GM12874 (cell line): ENCODE results near the gene SERPINB4.

Source experiments
- CTCF ChIP-seq: IDR thresholded peaks from 2 replicates; pipeline ENCODE4 v1.5.1; 2011; ENCODE audit warnings: low read depth, mild to moderate bottlenecking, control low read depth, low read length, moderate library complexity; ENCODE audit not compliant: insufficient read depth

SERPINB4 gene

DNA sequence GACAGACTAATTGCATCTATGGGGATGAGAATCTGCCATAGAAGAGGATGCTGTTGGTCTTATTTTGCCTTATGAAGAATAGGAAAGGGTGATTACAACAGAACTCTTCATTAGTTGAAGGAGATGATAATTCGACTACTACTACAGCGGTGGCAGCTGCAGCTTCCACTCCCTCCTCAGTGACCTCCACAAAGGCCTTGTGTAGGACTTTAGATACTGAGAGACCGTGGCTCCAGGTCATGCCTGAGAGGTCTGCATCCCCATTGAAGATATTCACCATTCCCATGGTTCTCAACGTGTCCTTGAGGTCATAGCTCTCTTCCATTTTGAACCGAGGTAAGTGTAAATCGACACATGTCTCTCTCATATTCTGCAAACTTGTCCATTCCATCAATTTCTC is 6.4 kb downstream of the SERPINB4 start:
- TF ChIP-seq CTCF = no peak

GRCh38 chr18:63627819-63628218 is 16.2 kb downstream of the SERPINB4 start:
- no peak for TF ChIP-seq CTCF

- no peak for TF ChIP-seq CTCF
Measured at GRCh38 chr18:63626431-63626830, 17.6 kb downstream of the SERPINB4 start.

- no peak for TF ChIP-seq CTCF
Measured at GRCh38 chr18:63624863-63625262, 19.2 kb downstream of the SERPINB4 start.

GRCh38 chr18:63619661-63620060 is 24.4 kb downstream of the SERPINB4 start:
- no peak for TF ChIP-seq CTCF

GRCh38 chr18:63617915-63618234 is 26.2 kb downstream of the SERPINB4 start:
- no peak for TF ChIP-seq CTCF

GRCh38 chr18:63617049-63617914 is 26.8 kb downstream of the SERPINB4 start:
- TF ChIP-seq CTCF = no peak
